Calu3 (cell line): Measurements from ENCODE around the gene APBB1IP. TPM values are rescaled to one million over a fixed set of nuclear protein-coding genes. Genes with fewer than 3 reads are reported as not detected.

Source experiments
- BruUV-seq: library from RNA; stranded (reverse); fragments of 400-500 nt; replicated peaks from 2 replicates; lab custom pipeline; 2021; lab: Mats Ljungman, UMichigan
- CTCF ChIA-PET: fragments of 300-600 bp; sonication (Branson Sonifier 250); formaldehyde crosslinking; loops from one replicate; lab custom pipeline; 2022; ENCODE audit warnings: antibody characterized with exemption; lab: Charles Lee
- DNase-seq: peaks from one replicate; pipeline ENCODE4 v3.0.0; 2022
- H3K27ac Mint-ChIP-seq: one replicate; pipeline ENCODE4 v1.8.0; 2022; ENCODE audit warnings: mixed read lengths; ENCODE audit not compliant: unreplicated experiment
- H3K27me3 Mint-ChIP-seq: one replicate; pipeline ENCODE4 v1.8.0; 2022; ENCODE audit warnings: mixed read lengths; ENCODE audit not compliant: unreplicated experiment
- H3K36me3 Mint-ChIP-seq: one replicate; pipeline ENCODE4 v1.8.0; 2022; ENCODE audit warnings: mild to moderate bottlenecking, moderate library complexity, mixed read lengths; ENCODE audit not compliant: insufficient read depth, unreplicated experiment
- H3K4me1 Mint-ChIP-seq: one replicate; pipeline ENCODE4 v1.8.0; 2022; ENCODE audit warnings: mild to moderate bottlenecking, low read depth, mixed read lengths; ENCODE audit not compliant: unreplicated experiment
- H3K4me3 Mint-ChIP-seq: one replicate; pipeline ENCODE4 v1.8.0; 2022; ENCODE audit warnings: mild to moderate bottlenecking, low read depth, moderate library complexity, mixed read lengths; ENCODE audit not compliant: unreplicated experiment
- H3K9me3 Mint-ChIP-seq: one replicate; pipeline ENCODE4 v1.8.0; 2022; ENCODE audit warnings: low read depth, mixed read lengths; ENCODE audit not compliant: unreplicated experiment
- CTCF ChIP-seq: fragments of 200-600 bp; IDR thresholded peaks from one replicate; pipeline ENCODE4 v1.8.0; 2022; ENCODE audit warnings: antibody characterized with exemption; ENCODE audit not compliant: unreplicated experiment
- intact Hi-C: fragments of 100-400 bp; cut with micrococcal nuclease; formaldehyde crosslinking; loops from one replicate; pipeline ENCODE4 v1.10.0; 2022; ENCODE audit not compliant: unreplicated experiment
- total RNA-seq: library from RNA; stranded (reverse); gene quantifications from 2 replicates; pipeline ENCODE4 v1.2.3, GENCODE V29; 2022

Gene APBB1IP
- total RNA-seq, 1 experiment from 2014 or later, result 1.5 TPM

GRCh38 chr10:26445411-26446031 lies 7.4 kb downstream of the APBB1IP start:
- no TSS peak for BruUV-seq
- Mint-ChIP-seq H3K4me1 (no peaks in the 10 kb centered on the region), H3K27ac (no peak overlapping the region), H3K27me3 (no peaks in the 10 kb centered on the region), H3K4me3 (no peak overlapping the region), H3K9me3 (no peaks in the 10 kb centered on the region), H3K36me3 (no peaks in the 10 kb centered on the region)
- CTCF ChIA-PET, result no interaction called here
- DNase-seq, result no peak
- intact Hi-C loops, result no loop called here
- TF ChIP-seq CTCF, result no peak

GRCh38 chr10:26446258-26446657 lies 8.1 kb downstream of the APBB1IP start:
- BruUV-seq, result no TSS peak
- no peak for TF ChIP-seq CTCF
- no peaks in the 10 kb centered on the region for H3K9me3 Mint-ChIP-seq
- no peak for DNase-seq
- intact Hi-C loops, result no loop called here
- no peaks in the 10 kb centered on the region for H3K27me3 Mint-ChIP-seq
- no peaks in the 10 kb centered on the region for H3K4me1 Mint-ChIP-seq
- H3K4me3 Mint-ChIP-seq, result no peak overlapping the region
- H3K27ac Mint-ChIP-seq, result no peak overlapping the region
- CTCF ChIA-PET, result no interaction called here
- H3K36me3 Mint-ChIP-seq, result no peaks in the 10 kb centered on the region

GRCh38 chr10:26448292-26448691 lies 10.2 kb downstream of the APBB1IP start:
- H3K27ac Mint-ChIP-seq, result no peak overlapping the region
- CTCF ChIA-PET, result no interaction called here
- intact Hi-C loops, result no loop called here
- H3K9me3 Mint-ChIP-seq, result no peaks in the 10 kb centered on the region
- no peak for DNase-seq
- H3K36me3 Mint-ChIP-seq, result no peaks in the 10 kb centered on the region
- H3K4me1 Mint-ChIP-seq, result no peaks in the 10 kb centered on the region
- H3K4me3 Mint-ChIP-seq, result no peak overlapping the region
- no peaks in the 10 kb centered on the region for H3K27me3 Mint-ChIP-seq
- BruUV-seq, result no TSS peak
- no peak for TF ChIP-seq CTCF

GRCh38 chr10:26448706-26449435 lies 10.7 kb downstream of the APBB1IP start:
- Mint-ChIP-seq H3K27ac (no peak overlapping the region), H3K9me3 (no peaks in the 10 kb centered on the region), H3K36me3 (no peaks in the 10 kb centered on the region), H3K4me1 (no peaks in the 10 kb centered on the region), H3K4me3 (no peak overlapping the region), H3K27me3 (no peaks in the 10 kb centered on the region)
- no peak for DNase-seq
- intact Hi-C loops, result no loop called here
- BruUV-seq, result no TSS peak
- CTCF ChIA-PET, result no interaction called here
- no peak for TF ChIP-seq CTCF
